HEK293 (cell line): ENCODE results near the gene CADPS2.

Experiments
- CTCF ChIA-PET: fragments of 350-600 bp; formaldehyde crosslinking; extraction: SDS; loops from one replicate; lab custom pipeline; 2021; ENCODE audit warnings: antibody characterized with exemption; lab: Yijun Ruan, JAX
- POLR2A ChIA-PET: fragments of 300-600 bp; formaldehyde crosslinking; extraction: SDS; loops from one replicate; lab custom pipeline; 2020; ENCODE audit warnings: antibody characterized with exemption, inconsistent platforms; lab: Yijun Ruan, JAX
- H3K27ac ChIP-seq: fragments of 200-500 bp; sonication (Bioruptor generic); 2 replicates; pipeline ENCODE4 v1.5.1; 2014; ENCODE audit warnings: low read depth, low read length, control low read depth, inconsistent platforms; ENCODE audit errors: extremely low read depth
- H3K36me3 ChIP-seq, 2 experiments: fragments of 200-500 bp in 1 of 2; sonication (Bioruptor generic) in 1 of 2; 1 replicate in 1 of 2; 2 replicates in 1 of 2; pipeline ENCODE4 v1.5.1; 2014 to 2017; ENCODE audit warnings: inconsistent platforms in 2 of 2, low read length in 2 of 2; ENCODE audit not compliant: control insufficient read depth in 2 of 2, insufficient read depth in 1 of 2
- H3K4me1 ChIP-seq: fragments of 200-500 bp; sonication (Bioruptor generic); 2 replicates; pipeline ENCODE4 v1.5.1; 2014; ENCODE audit warnings: mild to moderate bottlenecking, low read length, inconsistent platforms; ENCODE audit not compliant: control insufficient read depth, insufficient read depth
- H3K4me3 ChIP-seq: 2 replicates; pipeline ENCODE4 v1.5.1; 2011; ENCODE audit warnings: low read depth, mild to moderate bottlenecking, control low read depth, low read length, moderate library complexity
- H3K9me3 ChIP-seq: fragments of 200-500 bp; sonication (Bioruptor generic); 2 replicates; pipeline ENCODE4 v1.5.1; 2014; ENCODE audit warnings: low read depth, low read length, inconsistent platforms; ENCODE audit not compliant: control insufficient read depth, insufficient read depth
- KLF16 ChIP-seq: fragments of 450-650 bp; formaldehyde crosslinking; IDR thresholded peaks from 2 replicates; pipeline ENCODE4 v1.5.1; 2017; ENCODE audit warnings: missing biosample characterization, missing genetic modification characterization
- MYNN ChIP-seq: fragments of 450-650 bp; formaldehyde crosslinking; IDR thresholded peaks from 2 replicates; pipeline ENCODE4 v1.5.1; 2016; ENCODE audit warnings: missing biosample characterization, missing genetic modification characterization, borderline replicate concordance
- TCF7L2 ChIP-seq: IDR thresholded peaks from 2 replicates; pipeline ENCODE4 v1.6.1; 2011; ENCODE audit warnings: low read depth, mild to moderate bottlenecking, inconsistent platforms, low read length, moderate library complexity, borderline replicate concordance
- WT1 ChIP-seq: fragments of 450-650 bp; formaldehyde crosslinking; IDR thresholded peaks from 2 replicates; pipeline ENCODE4 v1.5.1; 2016; ENCODE audit warnings: missing biosample characterization, missing genetic modification characterization
- ZBTB48 ChIP-seq: fragments of 450-650 bp; formaldehyde crosslinking; IDR thresholded peaks from 2 replicates; pipeline ENCODE4 v1.5.1; 2016; ENCODE audit warnings: missing biosample characterization, missing genetic modification characterization
- ZBTB7A ChIP-seq: fragments of 450-650 bp; formaldehyde crosslinking; IDR thresholded peaks from 2 replicates; pipeline ENCODE4 v1.5.1; 2016; ENCODE audit warnings: low read depth, missing biosample characterization, missing genetic modification characterization
- ZFP3 ChIP-seq: fragments of 450-650 bp; formaldehyde crosslinking; IDR thresholded peaks from 2 replicates; pipeline ENCODE4 v1.5.1; 2016; ENCODE audit warnings: low read depth, missing biosample characterization, missing genetic modification characterization
- ZFP69B ChIP-seq: fragments of 450-650 bp; formaldehyde crosslinking; IDR thresholded peaks from 2 replicates; pipeline ENCODE4 v1.5.1; 2016; ENCODE audit warnings: missing biosample characterization, missing genetic modification characterization
- ZNF248 ChIP-seq: fragments of 450-650 bp; formaldehyde crosslinking; IDR thresholded peaks from 2 replicates; pipeline ENCODE4 v1.5.1; 2017; ENCODE audit warnings: missing biosample characterization, missing genetic modification characterization
- ZNF423 ChIP-seq: fragments of 450-650 bp; formaldehyde crosslinking; IDR thresholded peaks from 2 replicates; pipeline ENCODE4 v1.5.1; 2016; ENCODE audit warnings: missing biosample characterization, missing genetic modification characterization
- ZNF48 ChIP-seq: fragments of 450-650 bp; formaldehyde crosslinking; IDR thresholded peaks from 2 replicates; pipeline ENCODE4 v1.5.1; 2016; ENCODE audit warnings: missing biosample characterization, missing genetic modification characterization
- ZNF530 ChIP-seq: fragments of 450-650 bp; formaldehyde crosslinking; IDR thresholded peaks from 2 replicates; pipeline ENCODE4 v1.5.1; 2016; ENCODE audit warnings: low read depth, missing biosample characterization, missing genetic modification characterization
- ZNF585B ChIP-seq: fragments of 450-650 bp; formaldehyde crosslinking; IDR thresholded peaks from 2 replicates; pipeline ENCODE4 v1.5.1; 2016; ENCODE audit warnings: missing biosample characterization, missing genetic modification characterization
- ZNF645 ChIP-seq: fragments of 450-650 bp; formaldehyde crosslinking; IDR thresholded peaks from 2 replicates; pipeline ENCODE4; 2016; ENCODE audit warnings: missing biosample characterization, missing genetic modification characterization
- ZNF658 ChIP-seq: fragments of 450-650 bp; formaldehyde crosslinking; IDR thresholded peaks from 2 replicates; pipeline ENCODE4; 2016; ENCODE audit warnings: missing biosample characterization, missing genetic modification characterization
- ZNF707 ChIP-seq: fragments of 450-650 bp; formaldehyde crosslinking; IDR thresholded peaks from 2 replicates; pipeline ENCODE4 v1.5.1; 2016; ENCODE audit warnings: missing biosample characterization, missing genetic modification characterization
- ZNF837 ChIP-seq: fragments of 450-650 bp; formaldehyde crosslinking; IDR thresholded peaks from 2 replicates; pipeline ENCODE4 v1.5.1; 2016; ENCODE audit warnings: missing biosample characterization, missing genetic modification characterization
- TF ChIP-seq, protein P1 (sequence below): fragments of 450-650 bp; formaldehyde crosslinking; IDR thresholded peaks from 2 replicates; pipeline ENCODE4 v1.5.1; 2016; ENCODE audit warnings: missing biosample characterization, missing genetic modification characterization
- TF ChIP-seq, protein P2 (sequence below): fragments of 450-650 bp; formaldehyde crosslinking; IDR thresholded peaks from 2 replicates; pipeline ENCODE4 v1.5.1; 2017; ENCODE audit warnings: missing biosample characterization, missing genetic modification characterization

CADPS2 gene

GRCh38 chr7:122300211-122300932 is 585.9 kb downstream of the CADPS2 start:
- POLR2A ChIA-PET, result no interaction called here
- no peaks in the 10 kb centered on the region for H3K36me3 ChIP-seq
- TF ChIP-seq ZFP3, result no peak
- TF ChIP-seq ZNF645 (tag by site-specific recombination), result no peak
- no peak for TF ChIP-seq ZNF707 (tag by site-specific recombination)
- TF ChIP-seq TCF7L2, result no peak
- no peak overlapping the region for H3K27ac ChIP-seq
- CTCF ChIA-PET, result no interaction called here
- H3K4me1 ChIP-seq, result no peaks in the 10 kb centered on the region
- H3K4me3 ChIP-seq, result no peak overlapping the region
- H3K9me3 ChIP-seq, result no peaks in the 10 kb centered on the region

DNA sequence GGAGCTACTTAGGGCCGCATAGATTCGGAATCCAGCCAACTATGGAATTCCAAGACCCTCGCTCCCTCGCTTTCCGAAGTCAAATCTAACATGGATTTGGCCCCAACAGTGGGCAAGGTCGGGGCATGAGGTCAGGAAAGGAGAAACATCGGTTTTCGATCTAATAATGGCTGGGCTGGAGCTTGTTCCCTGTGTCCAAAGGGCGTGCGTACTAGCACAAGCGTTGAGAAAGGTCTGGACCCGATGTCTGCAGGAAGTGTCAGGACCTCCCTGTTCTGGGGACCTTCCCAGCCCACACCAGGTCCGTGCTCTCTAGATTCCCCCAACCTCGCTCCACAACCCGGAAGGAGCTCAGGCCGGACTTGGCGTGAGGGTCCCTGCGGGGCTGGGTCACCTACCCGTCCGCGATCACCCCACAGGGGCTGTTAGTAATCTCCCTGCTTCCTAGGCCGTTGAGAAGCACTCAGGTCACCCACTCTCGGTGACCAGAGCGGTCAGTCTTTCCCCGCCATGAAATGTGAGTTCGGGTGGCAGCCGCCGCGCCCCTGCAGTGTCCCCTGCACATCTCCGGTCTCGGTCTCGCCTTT is 586.5 kb downstream of the CADPS2 start:
- Histone ChIP-seq H3K27ac (no peak overlapping the region), H3K36me3 (no peaks in the 10 kb centered on the region), H3K4me3 (no peak overlapping the region), H3K4me1 (no peaks in the 10 kb centered on the region), H3K9me3 (no peaks in the 10 kb centered on the region)
- POLR2A ChIA-PET, result interaction anchor here (0.6 kb wide), 1 partner anchor 128 kb away, joined by 3 read pairs; no protein-coding TSS in a partner anchor
- CTCF ChIA-PET, result interaction anchor here (0.6 kb wide), 1 partner anchor 27 kb away, joined by 3 read pairs; no protein-coding TSS in a partner anchor
- no peak for TF ChIP-seq MYNN (tag by site-specific recombination)
- TF ChIP-seq, protein P1, sequence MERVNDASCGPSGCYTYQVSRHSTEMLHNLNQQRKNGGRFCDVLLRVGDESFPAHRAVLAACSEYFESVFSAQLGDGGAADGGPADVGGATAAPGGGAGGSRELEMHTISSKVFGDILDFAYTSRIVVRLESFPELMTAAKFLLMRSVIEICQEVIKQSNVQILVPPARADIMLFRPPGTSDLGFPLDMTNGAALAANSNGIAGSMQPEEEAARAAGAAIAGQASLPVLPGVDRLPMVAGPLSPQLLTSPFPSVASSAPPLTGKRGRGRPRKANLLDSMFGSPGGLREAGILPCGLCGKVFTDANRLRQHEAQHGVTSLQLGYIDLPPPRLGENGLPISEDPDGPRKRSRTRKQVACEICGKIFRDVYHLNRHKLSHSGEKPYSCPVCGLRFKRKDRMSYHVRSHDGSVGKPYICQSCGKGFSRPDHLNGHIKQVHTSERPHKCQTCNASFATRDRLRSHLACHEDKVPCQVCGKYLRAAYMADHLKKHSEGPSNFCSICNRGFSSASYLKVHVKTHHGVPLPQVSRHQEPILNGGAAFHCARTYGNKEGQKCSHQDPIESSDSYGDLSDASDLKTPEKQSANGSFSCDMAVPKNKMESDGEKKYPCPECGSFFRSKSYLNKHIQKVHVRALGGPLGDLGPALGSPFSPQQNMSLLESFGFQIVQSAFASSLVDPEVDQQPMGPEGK (tag by site-specific recombination), result no peak
- no peak for TF ChIP-seq ZNF645 (tag by site-specific recombination)
- no peak for TF ChIP-seq ZNF585B (tag by site-specific recombination)
- TF ChIP-seq ZFP69B, result no peak
- TF ChIP-seq ZNF423 (tag by site-specific recombination), result no peak
- TF ChIP-seq KLF16, result no peak
- TF ChIP-seq ZNF248 (tag by site-specific recombination), result no peak
- no peak for TF ChIP-seq ZNF837 (tag by site-specific recombination)
- TF ChIP-seq WT1, result no peak
- TF ChIP-seq ZNF530 (tag by site-specific recombination), result no peak
- no peak for TF ChIP-seq ZNF658 (tag by site-specific recombination)
- TF ChIP-seq, protein P2, sequence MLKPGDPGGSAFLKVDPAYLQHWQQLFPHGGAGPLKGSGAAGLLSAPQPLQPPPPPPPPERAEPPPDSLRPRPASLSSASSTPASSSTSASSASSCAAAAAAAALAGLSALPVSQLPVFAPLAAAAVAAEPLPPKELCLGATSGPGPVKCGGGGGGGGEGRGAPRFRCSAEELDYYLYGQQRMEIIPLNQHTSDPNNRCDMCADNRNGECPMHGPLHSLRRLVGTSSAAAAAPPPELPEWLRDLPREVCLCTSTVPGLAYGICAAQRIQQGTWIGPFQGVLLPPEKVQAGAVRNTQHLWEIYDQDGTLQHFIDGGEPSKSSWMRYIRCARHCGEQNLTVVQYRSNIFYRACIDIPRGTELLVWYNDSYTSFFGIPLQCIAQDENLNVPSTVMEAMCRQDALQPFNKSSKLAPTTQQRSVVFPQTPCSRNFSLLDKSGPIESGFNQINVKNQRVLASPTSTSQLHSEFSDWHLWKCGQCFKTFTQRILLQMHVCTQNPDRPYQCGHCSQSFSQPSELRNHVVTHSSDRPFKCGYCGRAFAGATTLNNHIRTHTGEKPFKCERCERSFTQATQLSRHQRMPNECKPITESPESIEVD (tag by site-specific recombination), result no peak
- no peak for TF ChIP-seq ZNF48 (tag by site-specific recombination)
- TF ChIP-seq ZBTB7A (tag by site-specific recombination), result no peak
- TF ChIP-seq ZBTB48, result no peak
